ENCODE measurements around the gene ARHGAP10.

GRCh38 chr4:147985376-147985775 lies 253.5 kb downstream of the ARHGAP10 start:
- no peak for TF ChIP-seq CTCF (IDR thresholded peaks at IDR 0.05)
- TF ChIP-seq POLR2A (IDR thresholded peaks at IDR 0.05) = no peak

Data from Peyer's patch (tissue), 4 donors.